Endothelial cell of umbilical vein (primary cell): ENCODE measurements around the gene ATP1B2.

ENCODE experiments used
- EZH2 ChIP-seq: IDR thresholded peaks from 2 replicates; pipeline ENCODE4 v1.6.1; 2012; ENCODE audit warnings: borderline replicate concordance, low read depth, mild to moderate bottlenecking, moderate library complexity, low read length, inconsistent platforms; ENCODE audit not compliant: severe bottlenecking
- MAX ChIP-seq: IDR thresholded peaks from 2 replicates; pipeline ENCODE4 v1.6.1; 2011; ENCODE audit not compliant: insufficient read depth, insufficient read length
- POLR2A ChIP-seq: IDR thresholded peaks from 2 replicates; pipeline ENCODE4 v1.6.1; 2012; ENCODE audit warnings: low read depth, mild to moderate bottlenecking, control low read depth, low read length
- TF ChIP-seq, protein P1 (sequence below), 2 donors: IDR thresholded peaks; 1 replicate in 1 of 2; 2 replicates in 1 of 2; pipeline ENCODE4 v1.5.1; 2011; ENCODE audit warnings: low read length in 2 of 2, mild to moderate bottlenecking in 2 of 2, moderate library complexity in 2 of 2, control low read depth in 1 of 2, inconsistent platforms in 1 of 2, low read depth in 1 of 2; ENCODE audit not compliant: insufficient read depth in 1 of 2; ENCODE audit errors: extremely low read depth in 1 of 2

DNA sequence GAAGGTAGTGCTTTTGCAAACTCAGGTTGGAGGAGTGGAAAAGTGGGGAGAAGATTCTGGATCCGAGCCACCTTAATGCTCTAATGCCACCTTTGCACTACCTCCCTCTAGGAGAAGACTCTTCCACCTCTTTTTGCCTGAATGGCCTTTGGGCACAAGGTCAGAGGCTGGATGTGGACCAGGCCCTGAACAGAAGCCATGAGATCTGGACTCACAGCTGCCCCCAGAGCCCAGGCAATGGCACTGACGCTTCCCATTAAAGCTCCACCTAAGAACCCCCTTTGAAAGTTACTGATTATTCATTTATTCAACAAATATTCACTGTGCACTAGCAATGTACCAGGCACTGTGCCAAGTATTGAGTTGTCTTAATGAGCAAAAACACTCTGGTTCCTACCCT, 17.6 kb upstream of the ATP1B2 start:
- TF ChIP-seq, protein P1, sequence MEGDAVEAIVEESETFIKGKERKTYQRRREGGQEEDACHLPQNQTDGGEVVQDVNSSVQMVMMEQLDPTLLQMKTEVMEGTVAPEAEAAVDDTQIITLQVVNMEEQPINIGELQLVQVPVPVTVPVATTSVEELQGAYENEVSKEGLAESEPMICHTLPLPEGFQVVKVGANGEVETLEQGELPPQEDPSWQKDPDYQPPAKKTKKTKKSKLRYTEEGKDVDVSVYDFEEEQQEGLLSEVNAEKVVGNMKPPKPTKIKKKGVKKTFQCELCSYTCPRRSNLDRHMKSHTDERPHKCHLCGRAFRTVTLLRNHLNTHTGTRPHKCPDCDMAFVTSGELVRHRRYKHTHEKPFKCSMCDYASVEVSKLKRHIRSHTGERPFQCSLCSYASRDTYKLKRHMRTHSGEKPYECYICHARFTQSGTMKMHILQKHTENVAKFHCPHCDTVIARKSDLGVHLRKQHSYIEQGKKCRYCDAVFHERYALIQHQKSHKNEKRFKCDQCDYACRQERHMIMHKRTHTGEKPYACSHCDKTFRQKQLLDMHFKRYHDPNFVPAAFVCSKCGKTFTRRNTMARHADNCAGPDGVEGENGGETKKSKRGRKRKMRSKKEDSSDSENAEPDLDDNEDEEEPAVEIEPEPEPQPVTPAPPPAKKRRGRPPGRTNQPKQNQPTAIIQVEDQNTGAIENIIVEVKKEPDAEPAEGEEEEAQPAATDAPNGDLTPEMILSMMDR (IDR thresholded peaks at IDR 0.05; ENCODE audit: extremely low read depth in 1 of 2, insufficient read depth in 1 of 2, low read depth in 1 of 2, low read length in 2 of 2): no peak
- TF ChIP-seq POLR2A (no peak), MAX (no peak), EZH2 (no peak)
